Kidney (tissue), 14 donors: ENCODE data around the gene ETFBKMT. TPM values are rescaled to one million over a fixed set of nuclear protein-coding genes. Genes with fewer than 3 reads are reported as not detected.

Experiments used
- DNase-seq, 5 donors: peaks; one replicate each; pipeline ENCODE4 v3.0.0-alpha.2; 2013 to 2020
- FAIRE-seq: peaks from 2 replicates; lab custom pipeline; 2012; peaks lifted over from hg19 to GRCh38; lab: Jason Lieb, UNC
- H3K27ac ChIP-seq, 2 donors: one replicate each; pipeline ENCODE4 v1.7.0; 2013; ENCODE audit warnings: low read depth in 2 of 2, low read length in 2 of 2, inconsistent platforms in 1 of 2
- H3K27me3 ChIP-seq: one replicate; pipeline ENCODE4 v1.7.1; 2013; ENCODE audit warnings: low read length, inconsistent platforms; ENCODE audit not compliant: control insufficient read depth, insufficient read depth
- H3K36me3 ChIP-seq, 3 donors: one replicate each; pipeline versions ENCODE4 v1.7.0 to v1.7.1; 2013; ENCODE audit warnings: low read length in 3 of 3, control low read depth in 1 of 3, inconsistent platforms in 1 of 3; ENCODE audit not compliant: insufficient read depth in 3 of 3, control insufficient read depth in 2 of 3
- H3K4me1 ChIP-seq, 3 donors: one replicate each; pipeline versions ENCODE4 v1.7.0 to v1.7.1; 2013; ENCODE audit warnings: low read length in 3 of 3, inconsistent platforms in 1 of 3, low read depth in 1 of 3; ENCODE audit not compliant: control insufficient read depth in 2 of 3, insufficient read depth in 2 of 3
- H3K4me3 ChIP-seq, 3 donors: one replicate each; pipeline versions ENCODE4 v1.7.0 to v1.8.1; 2013; ENCODE audit warnings: low read length in 3 of 3, control low read depth in 1 of 3, inconsistent platforms in 1 of 3
- H3K9ac ChIP-seq, 3 donors: one replicate each; pipeline versions ENCODE4 v1.7.0 to v1.7.1; 2013; ENCODE audit warnings: low read length in 3 of 3, control low read depth in 1 of 3, inconsistent platforms in 1 of 3
- H3K9me3 ChIP-seq, 3 donors: one replicate each; pipeline versions ENCODE4 v1.7.0 to v1.7.1; 2013; ENCODE audit warnings: low read length in 3 of 3, control low read depth in 1 of 3, inconsistent platforms in 1 of 3; ENCODE audit not compliant: control insufficient read depth in 2 of 3, insufficient read depth in 1 of 3
- CTCF ChIP-seq: IDR thresholded peaks from 3 replicates; pipeline ENCODE4 v1.5.1; 2012; ENCODE audit warnings: mild to moderate bottlenecking, moderate library complexity, borderline replicate concordance; ENCODE audit not compliant: insufficient read depth; ENCODE audit errors: extremely low read depth
- intact Hi-C: fragments of 100-400 bp; cut with DNase I; formaldehyde crosslinking; loops from one replicate; pipeline ENCODE4 v1.11.1; 2022
- polyA plus RNA-seq: library from polyadenylated mRNA; stranded (reverse); fragments of 350-450 nt; fragmentation: Illumina TruSeq; extraction: RNeasy Lipid Tissue Mini Kit (QIAGEN cat#74804); gene quantifications from one replicate; pipeline ENCODE4 v1.2.3, GENCODE V29; 2014; ENCODE audit warnings: low read depth, low replicate concordance; ENCODE audit not compliant: insufficient read depth
- total RNA-seq: library from RNA; stranded (reverse); fragmentation: NEBNext Ultra II Directional; extraction: Animal tissue kit (Norgen Biotek cat#: 25700); gene quantifications from one replicate; pipeline ENCODE4 v1.2.1, GENCODE V29; 2021
- donor health status: control.
- donor health status: control.
- donor health status: control.
- donor health status: control.
- donor health status: control.
- donor health status: DM: yes; HTN: yes; CAD: no.
- donor health status: Normal renal cell carcinoma (clear cell type).

The ETFBKMT gene
- total and polyA plus RNA-seq, 2 donors from 2014 or later, result 6.0 to 8.2 TPM

DNA sequence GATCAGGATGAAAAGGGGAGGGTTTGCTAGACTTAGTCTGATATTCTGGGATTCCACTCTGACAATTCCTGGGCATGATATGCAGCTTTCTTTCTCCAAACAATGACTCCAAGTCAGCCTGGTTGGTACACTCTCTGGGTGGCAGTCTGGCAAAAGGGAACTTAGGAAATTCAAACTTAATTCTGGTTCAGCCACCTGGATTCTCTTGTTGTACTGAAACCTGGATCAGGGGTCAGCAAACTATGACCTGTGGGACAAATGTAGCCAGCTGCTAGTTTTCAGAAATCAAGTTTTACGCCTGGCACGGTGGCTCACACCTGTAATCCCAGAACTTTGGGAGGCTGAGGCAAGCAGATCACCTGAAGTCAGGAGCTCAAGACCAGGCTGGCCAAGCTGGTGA is 63.1 kb downstream of the ETFBKMT start:
- Histone ChIP-seq H3K36me3 (no peaks in the 10 kb centered on the region), H3K4me1 (peaks cover 0 to 4% (median 2%) of the 10 kb centered on the region in 3 donors)

More for the DNA sequence above, 63.1 kb downstream of the ETFBKMT start:
- DNase-seq (no peak), FAIRE-seq (no peak)
- intact Hi-C loops, result no loop called here
- Histone ChIP-seq H3K9me3 (no peaks in the 10 kb centered on the region), H3K27ac (no peak overlapping the region), H3K27me3 (no peaks in the 10 kb centered on the region), H3K9ac (no peak overlapping the region), H3K4me3 (no peak overlapping the region)
- no peak for TF ChIP-seq CTCF

Other genes starting within 250 kb of the ETFBKMT start
- 14.1 TPM for gene DENND5B, start 68.6 kb upstream of the ETFBKMT start, total RNA-seq
- gene DENND5B, start 68.6 kb upstream of the ETFBKMT start, polyA plus RNA-seq, result 2.9 TPM
- gene AMN1, start 69.3 kb downstream of the ETFBKMT start, total RNA-seq, result 12.5 TPM
- gene AMN1, start 69.3 kb downstream of the ETFBKMT start, polyA plus RNA-seq, result 13.9 TPM